ENCODE data around the gene HES1.

Gene HES1

GRCh38 chr3:194168994-194169393 lies 33.0 kb downstream of the HES1 start:
- Mint-ChIP-seq H3K36me3 (ENCODE audit: low read depth) (no peaks in the 10 kb centered on the region), H3K9me3 (no peaks in the 10 kb centered on the region), H3K27me3 (ENCODE audit: low read depth) (peaks cover 28% of the 10 kb centered on the region), H3K27ac (peak overlapping the region; percentile 88 to 96 (median 92)), H3K4me1 (peaks cover 54% of the 10 kb centered on the region), H3K4me3 (no peak overlapping the region)
- TF ChIP-seq CTCF (IDR thresholded peaks at IDR 0.05; ENCODE audit: unreplicated experiment in 3 of 3), result no peak

GRCh38 chr3:194169595-194169994 lies 33.6 kb downstream of the HES1 start:
- Mint-ChIP-seq H3K27me3 (ENCODE audit: low read depth) (peaks cover 27% of the 10 kb centered on the region), H3K27ac (peak overlapping the region; percentile 88 to 96 (median 92)), H3K4me3 (peak overlapping the region in 1 of 3 experiments; percentile 35), H3K36me3 (ENCODE audit: low read depth) (no peaks in the 10 kb centered on the region), H3K4me1 (peaks cover 53% of the 10 kb centered on the region), H3K9me3 (no peaks in the 10 kb centered on the region)
- no peak for TF ChIP-seq CTCF (IDR thresholded peaks at IDR 0.05; ENCODE audit: unreplicated experiment in 3 of 3)

- Mint-ChIP-seq H3K9me3 (no peaks in the 10 kb centered on the region), H3K27me3 (ENCODE audit: low read depth) (peaks cover 28% of the 10 kb centered on the region), H3K27ac (no peak overlapping the region), H3K36me3 (ENCODE audit: low read depth) (no peaks in the 10 kb centered on the region), H3K4me3 (no peak overlapping the region), H3K4me1 (peaks cover 46% of the 10 kb centered on the region)
- no peak for TF ChIP-seq CTCF (IDR thresholded peaks at IDR 0.05; ENCODE audit: unreplicated experiment in 3 of 3)
Measured at GRCh38 chr3:194170793-194171192, 34.8 kb downstream of the HES1 start.

- Mint-ChIP-seq H3K4me1 (peaks cover 40% of the 10 kb centered on the region), H3K27ac (peak overlapping the region in 1 of 3 experiments; percentile 20), H3K9me3 (no peaks in the 10 kb centered on the region), H3K27me3 (ENCODE audit: low read depth) (peaks cover 54% of the 10 kb centered on the region), H3K36me3 (ENCODE audit: low read depth) (no peaks in the 10 kb centered on the region), H3K4me3 (no peak overlapping the region)
- no peak for TF ChIP-seq CTCF (IDR thresholded peaks at IDR 0.05; ENCODE audit: unreplicated experiment in 3 of 3)
Measured at GRCh38 chr3:194174406-194174805, 38.5 kb downstream of the HES1 start.

GRCh38 chr3:194174980-194175379 lies 39.0 kb downstream of the HES1 start:
- no peaks in the 10 kb centered on the region for H3K36me3 Mint-ChIP-seq (ENCODE audit: low read depth)
- H3K4me1 Mint-ChIP-seq, result peaks cover 40% of the 10 kb centered on the region
- H3K27ac Mint-ChIP-seq, result peak overlapping the region in 1 of 3 experiments; percentile 26
- TF ChIP-seq CTCF (IDR thresholded peaks at IDR 0.05; ENCODE audit: unreplicated experiment in 3 of 3), result no peak
- no peaks in the 10 kb centered on the region for H3K9me3 Mint-ChIP-seq
- no peak overlapping the region for H3K4me3 Mint-ChIP-seq
- peaks cover 54% of the 10 kb centered on the region for H3K27me3 Mint-ChIP-seq (ENCODE audit: low read depth)

- H3K27ac Mint-ChIP-seq, result peak overlapping the region; percentile 3 to 71 (median 50)
- H3K4me3 Mint-ChIP-seq, result peak overlapping the region; percentile 31 to 65 (median 54)
- no peak for TF ChIP-seq CTCF (IDR thresholded peaks at IDR 0.05; ENCODE audit: unreplicated experiment in 3 of 3)
- no peaks in the 10 kb centered on the region for H3K36me3 Mint-ChIP-seq (ENCODE audit: low read depth)
- peaks cover 3% of the 10 kb centered on the region for H3K9me3 Mint-ChIP-seq
- peaks cover 40% of the 10 kb centered on the region for H3K4me1 Mint-ChIP-seq
- H3K27me3 Mint-ChIP-seq (ENCODE audit: low read depth), result peaks cover 64% of the 10 kb centered on the region
Measured at GRCh38 chr3:194176274-194176991, 40.5 kb downstream of the HES1 start.

All from nephron (organoid).